Fibroblast of the aortic adventitia (primary cell): ENCODE results near the gene ANKS4B. TPM values are rescaled to one million over a fixed set of nuclear protein-coding genes. Genes with fewer than 3 reads are reported as not detected.

Experiments used
- DNase-seq: peaks from one replicate; pipeline ENCODE4 v3.0.0-alpha.2; 2010; ENCODE audit warnings: low read depth
- H3K4me3 ChIP-seq: 2 replicates; pipeline ENCODE4 v1.5.1; 2011; ENCODE audit warnings: low read depth, mild to moderate bottlenecking, control low read depth, low read length, moderate library complexity
- CTCF ChIP-seq: IDR thresholded peaks from 2 replicates; pipeline ENCODE4 v1.5.1; 2011; ENCODE audit warnings: mild to moderate bottlenecking, low read length, control low read depth, inconsistent platforms; ENCODE audit not compliant: insufficient read depth
- total RNA-seq: library from RNA; depleted of rRNA; stranded (reverse); fragments of >200 nt; gene quantifications from 2 replicates; pipeline ENCODE4 v1.2.3, GENCODE V29; 2012; ENCODE audit warnings: low replicate concordance

ANKS4B gene
- total RNA-seq, 1 donor, result not detected

DNA sequence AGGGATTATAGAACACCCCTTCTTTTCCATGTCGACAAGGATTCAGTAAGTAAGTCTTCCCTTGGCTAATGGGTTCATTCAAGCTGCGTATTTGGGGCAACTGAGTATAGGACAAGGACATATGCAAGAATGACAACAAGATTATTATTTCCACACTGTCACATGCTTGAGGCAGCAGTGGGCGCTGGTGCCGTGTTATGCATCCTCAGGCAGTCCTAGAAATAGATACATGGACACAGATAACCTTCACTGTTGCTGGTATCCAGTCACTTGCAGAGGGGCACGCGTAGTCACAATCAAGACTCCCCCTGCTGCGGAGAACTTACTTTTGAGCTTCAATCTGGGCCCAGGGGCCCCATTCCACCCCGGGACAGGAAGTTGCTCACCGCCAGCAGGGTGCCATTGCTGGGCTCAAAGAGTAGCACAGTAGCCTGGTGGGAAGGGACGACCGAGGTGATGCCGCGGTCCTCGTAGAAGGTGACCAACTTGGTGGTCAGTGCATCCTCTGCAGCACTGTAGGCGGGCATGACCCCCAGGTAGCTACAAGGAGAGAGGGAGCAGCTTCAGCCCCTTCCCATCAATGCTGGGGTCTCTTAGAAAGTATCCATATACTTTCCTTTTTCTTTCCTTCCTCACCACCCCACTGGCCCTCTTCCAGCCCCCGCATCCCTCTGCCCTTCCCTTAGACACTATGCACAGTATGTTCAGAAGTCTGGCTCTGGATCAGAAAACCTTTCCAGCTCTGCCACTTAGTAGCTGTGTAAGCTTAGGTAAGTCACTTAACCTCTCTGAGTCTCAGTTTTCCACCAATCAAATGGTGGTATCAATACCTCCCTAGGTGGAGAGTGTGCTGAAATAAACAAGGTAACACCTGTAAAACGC, 43.8 kb downstream of the ANKS4B start:
- DNase-seq, result no peak
- peak overlapping the region; percentile 66 for H3K4me3 ChIP-seq
- TF ChIP-seq CTCF, result no peak

DNA sequence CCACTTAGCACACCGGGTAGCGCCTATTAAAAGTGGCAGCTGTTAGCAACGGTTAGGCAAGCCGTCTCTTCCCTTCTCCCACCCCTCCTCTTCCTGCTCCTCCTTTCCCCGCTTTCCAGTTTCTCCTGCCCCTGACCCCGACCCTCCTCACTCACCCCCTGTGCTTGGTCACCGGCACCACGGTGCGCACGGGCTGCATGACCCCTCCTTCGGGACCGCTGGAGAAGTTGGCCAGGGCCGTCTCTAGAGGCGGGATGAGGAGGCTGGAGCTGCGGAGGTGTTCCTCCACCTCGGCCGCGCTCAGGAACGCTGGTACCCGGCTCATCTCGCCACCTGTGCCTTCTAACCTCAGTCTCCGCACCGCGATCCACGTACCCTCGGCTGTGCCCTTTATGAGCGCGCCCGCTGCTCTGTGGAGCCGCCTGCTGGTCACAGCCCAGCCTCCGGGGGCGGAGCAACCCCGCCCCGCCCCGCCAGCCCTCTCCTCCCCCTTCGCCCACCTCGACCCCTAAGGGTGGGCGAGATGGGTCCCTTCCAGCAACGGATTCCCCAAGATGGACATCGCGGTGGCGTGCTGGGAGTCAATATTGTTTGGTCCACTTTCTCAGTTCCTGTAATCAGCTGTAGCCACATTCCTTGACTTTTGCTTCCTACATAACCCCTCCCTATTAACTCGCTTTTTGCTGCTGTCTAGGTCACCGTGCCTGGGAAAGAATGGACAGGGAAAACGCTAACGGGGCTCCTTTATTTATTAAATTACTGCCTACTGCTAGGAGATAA, 44.6 kb downstream of the ANKS4B start, which contains the start of gene CRYM:
Gene CRYM, minus strand, starts transcription at position 364 of the 780 bp plus-strand sequence. Its CDS starts 39 bp downstream, at position 325.
- peak within 1 kb of the TSS; percentile 66 for H3K4me3 ChIP-seq
- TF ChIP-seq CTCF, result peak; percentile 89
- DNase-seq, result peak; percentile 32

DNA sequence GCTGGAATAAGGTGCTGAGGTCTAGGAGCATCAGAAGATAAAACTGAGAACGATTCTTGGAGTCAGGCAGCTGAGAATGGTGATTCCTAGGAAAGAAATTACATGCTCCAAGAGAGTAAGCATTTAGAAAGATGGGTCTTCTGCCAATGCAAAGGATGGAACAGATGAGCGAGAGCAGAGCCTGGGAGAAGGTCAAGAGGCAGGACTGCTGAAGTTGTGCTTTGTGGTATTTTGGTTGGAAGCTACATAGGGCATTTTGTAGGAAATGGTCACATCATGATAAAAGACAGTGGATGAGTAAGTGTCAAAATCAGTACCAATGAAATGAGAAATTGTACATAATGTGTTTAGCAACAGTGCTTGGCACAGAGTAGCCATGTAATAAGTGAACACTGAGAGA, 46.0 kb downstream of the ANKS4B start:
- no peak overlapping the region for H3K4me3 ChIP-seq
- no peak for TF ChIP-seq CTCF
- DNase-seq, result peak; percentile 64

GRCh38 chr16:21281698-21282389, 48.3 kb downstream of the ANKS4B start:
- no peak for DNase-seq
- no peak for TF ChIP-seq CTCF
- H3K4me3 ChIP-seq, result no peak overlapping the region

- H3K4me3 ChIP-seq, result peak overlapping the region; percentile 59
- TF ChIP-seq CTCF, result peak; percentile 59
- DNase-seq, result peak; percentile 40
Observed at GRCh38 chr16:21283521-21284289, 50.2 kb downstream of the ANKS4B start.

DNA sequence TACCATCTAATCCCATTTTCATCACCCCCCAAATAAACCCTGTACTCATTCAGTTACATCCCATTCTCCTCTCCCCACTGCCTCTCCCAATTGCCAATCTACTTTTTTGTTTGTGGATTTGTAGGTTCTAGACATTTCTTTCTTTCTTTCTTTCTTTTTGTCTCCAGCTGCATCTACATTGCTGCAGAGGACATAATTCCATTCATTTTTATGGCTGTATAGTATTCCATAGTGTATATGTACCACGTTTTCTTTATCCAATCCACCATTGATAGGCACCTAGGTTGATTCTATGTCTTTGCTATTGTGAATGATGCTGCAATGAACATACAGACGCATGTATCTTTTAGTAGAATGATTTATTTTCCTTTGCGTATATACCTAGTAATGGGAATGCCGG, 50.9 kb downstream of the ANKS4B start:
- DNase-seq, result no peak
- no peak for TF ChIP-seq CTCF
- no peak overlapping the region for H3K4me3 ChIP-seq
